ENCODE data around the gene CAPZA2. TPM values are rescaled to one million over a fixed set of nuclear protein-coding genes. Genes with fewer than 3 reads are reported as not detected.

CAPZA2 gene
- total and polyA plus RNA-seq, 9 of the 15 experiments (the other 6 are each of a cell fraction or from before 2014, with no cell fraction given), result 67.0 to 524 (median 176) TPM

DNA sequence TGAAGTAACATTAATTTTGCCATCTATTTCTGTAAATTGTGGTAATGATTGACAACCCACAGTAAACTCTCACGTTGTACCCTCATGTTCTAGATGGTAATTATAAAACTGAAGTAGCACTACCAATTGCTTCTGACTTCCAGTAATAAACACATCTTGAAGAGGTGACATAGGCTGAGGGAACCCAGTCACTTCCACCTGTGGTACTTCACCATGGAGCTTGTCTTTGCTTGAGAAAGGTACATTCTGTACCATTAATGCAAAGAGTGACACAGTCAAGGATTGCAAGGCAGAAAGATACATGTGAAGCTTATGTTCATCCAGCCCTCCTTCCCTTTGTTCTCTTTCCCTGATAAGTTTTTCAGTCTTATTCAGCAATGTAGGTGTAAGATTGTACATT lies 11.2 kb downstream of the CAPZA2 start:
- Histone ChIP-seq H3K4me3 (no peak overlapping the region), H3K27me3 (ENCODE audit: control insufficient read depth in 2 of 2, insufficient read depth in 2 of 2, low read length in 2 of 2) (no peaks in the 10 kb centered on the region), H3K4me1 (replicated peaks in 1 of 2; ENCODE audit: control insufficient read depth in 2 of 2, insufficient read depth in 2 of 2, low read length in 2 of 2) (peaks cover 18 to 53% of the 10 kb centered on the region in 2 experiments), H3K9ac (ENCODE audit: insufficient read depth in 1 of 2, low read depth in 2 of 2, low read length in 2 of 2) (no peak overlapping the region), H2AFZ (ENCODE audit: low read depth, low read length) (no peak overlapping the region), H3K79me2 (ENCODE audit: control insufficient read depth, insufficient read depth, low read length) (peaks cover 90% of the 10 kb centered on the region), H3K36me3 (ENCODE audit: control insufficient read depth, insufficient read depth, low read length) (peaks cover 27% of the 10 kb centered on the region), H3K27ac (ENCODE audit: extremely low read depth, low read depth, low read length) (no peak overlapping the region), H3K4me2 (ENCODE audit: insufficient read depth, low read length) (no peak overlapping the region), H4K20me1 (replicated peaks; ENCODE audit: control insufficient read depth, insufficient read depth, low read length) (peaks cover 56% of the 10 kb centered on the region), H3K9me1 (ENCODE audit: control insufficient read depth, insufficient read depth, low read length) (peaks cover 3% of the 10 kb centered on the region), H3K9me3 (replicated peaks; ENCODE audit: control insufficient read depth, insufficient read depth, low read depth, low read length) (no peaks in the 10 kb centered on the region)
- ATAC-seq (no peak), DNase-seq (ENCODE audit: extremely low read depth in 1 of 4, low spot score in 3 of 4) (no peak), FAIRE-seq (no peak)
- ChIA-PET POLR2A (interaction anchor here (1.6 kb wide), 1 partner anchor 10 kb away, joined by 6 read pairs; no protein-coding TSS in a partner anchor), CTCF (ENCODE audit: low intra/inter-chr PET ratio) (no interaction called here)
- TF ChIP-seq, protein P1, sequence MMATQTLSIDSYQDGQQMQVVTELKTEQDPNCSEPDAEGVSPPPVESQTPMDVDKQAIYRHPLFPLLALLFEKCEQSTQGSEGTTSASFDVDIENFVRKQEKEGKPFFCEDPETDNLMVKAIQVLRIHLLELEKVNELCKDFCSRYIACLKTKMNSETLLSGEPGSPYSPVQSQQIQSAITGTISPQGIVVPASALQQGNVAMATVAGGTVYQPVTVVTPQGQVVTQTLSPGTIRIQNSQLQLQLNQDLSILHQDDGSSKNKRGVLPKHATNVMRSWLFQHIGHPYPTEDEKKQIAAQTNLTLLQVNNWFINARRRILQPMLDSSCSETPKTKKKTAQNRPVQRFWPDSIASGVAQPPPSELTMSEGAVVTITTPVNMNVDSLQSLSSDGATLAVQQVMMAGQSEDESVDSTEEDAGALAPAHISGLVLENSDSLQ (IDR thresholded peaks at IDR 0.05), result peak; percentile 41
- TF ChIP-seq TCF7 (IDR thresholded peaks at IDR 0.05; ENCODE audit: borderline replicate concordance), result no peak
- BruUV-seq (replicated peaks), result no TSS peak
- intact Hi-C loops (cut with micrococcal nuclease) (no loop called here), in situ Hi-C loops (cut with MboI) (no loop called here)
- whole genome bisulfite sequencing (ENCODE audit: insufficient coverage, low coverage, missing lambda C conversion rate), result 15% methylated on average over 1 of the region's 1 CpG

DNA sequence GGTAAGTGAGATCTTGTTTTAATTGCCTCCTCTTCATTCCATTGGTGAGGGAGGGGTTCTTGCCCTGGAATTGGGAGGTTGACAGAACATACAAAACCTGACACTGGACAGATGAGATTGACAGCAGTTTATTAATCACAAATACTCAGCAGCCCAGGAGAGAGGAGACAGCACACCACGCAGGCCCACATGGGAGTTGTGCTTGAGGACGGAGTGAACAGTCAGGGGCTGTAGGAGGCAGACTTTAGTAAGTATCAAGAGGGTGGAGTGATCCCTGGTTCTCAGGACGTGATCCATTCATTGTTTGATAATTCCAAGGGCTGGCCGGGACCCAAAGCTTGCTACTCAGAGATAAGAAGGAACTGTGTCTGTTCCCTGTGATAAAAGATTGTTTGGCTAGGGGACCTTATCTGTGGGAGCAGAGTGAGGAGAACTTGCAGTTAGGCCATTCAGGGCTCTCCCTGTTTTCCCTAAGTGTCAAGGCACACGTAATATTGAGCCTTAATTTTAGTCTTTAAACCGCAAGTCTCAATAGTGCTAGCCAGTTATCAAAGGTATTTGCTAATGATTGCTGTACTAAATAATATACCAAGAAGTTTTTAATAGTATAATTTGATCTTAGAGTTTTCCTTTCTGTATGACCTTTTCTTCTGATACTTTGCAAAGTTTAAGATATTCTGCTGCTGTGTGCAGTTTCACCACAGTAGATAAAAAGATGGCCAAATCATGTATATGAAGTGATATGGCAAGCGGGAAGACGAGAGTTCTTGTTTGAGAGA lies 14.5 kb downstream of the CAPZA2 start:
- FAIRE-seq (peak; percentile 99), ATAC-seq (peak; percentile 99), DNase-seq (ENCODE audit: extremely low read depth in 1 of 4, low spot score in 3 of 4) (peak; percentile 88 to 99 (median 92))
- no peaks in the 10 kb centered on the region for H3K9me3 ChIP-seq (replicated peaks; ENCODE audit: control insufficient read depth, insufficient read depth, low read depth, low read length)
- peak overlapping the region in 1 of 2 experiments; percentile 9; a peak in 2 of 4 replicates for H3K9ac ChIP-seq (ENCODE audit: insufficient read depth in 1 of 2, low read depth in 2 of 2, low read length in 2 of 2)
- H3K4me1 ChIP-seq (replicated peaks in 1 of 2; ENCODE audit: control insufficient read depth in 2 of 2, insufficient read depth in 2 of 2, low read length in 2 of 2), result peaks cover 14 to 34% of the 10 kb centered on the region in 2 experiments
- peak overlapping the region; percentile 61 for H3K4me2 ChIP-seq (ENCODE audit: insufficient read depth, low read length)
- H2AFZ ChIP-seq (ENCODE audit: low read depth, low read length), result no peak overlapping the region
- peaks cover 3% of the 10 kb centered on the region for H3K9me1 ChIP-seq (ENCODE audit: control insufficient read depth, insufficient read depth, low read length)
- no peak overlapping the region; the same call in 1 of the 2 replicates for H3K4me3 ChIP-seq
- intact Hi-C loops (cut with micrococcal nuclease) (loop anchor here (1.0 to 5.0 kb wide), 6 partner anchors 15 to 665 kb away; partner anchors contain the start of genes CAPZA2 and TES), in situ Hi-C loops (cut with MboI) (no loop called here)
- peaks cover 29% of the 10 kb centered on the region for H4K20me1 ChIP-seq (replicated peaks; ENCODE audit: control insufficient read depth, insufficient read depth, low read length)
- peak overlapping the region; percentile 64 for H3K27ac ChIP-seq (ENCODE audit: extremely low read depth, low read depth, low read length)
- no peaks in the 10 kb centered on the region for H3K27me3 ChIP-seq (ENCODE audit: control insufficient read depth in 2 of 2, insufficient read depth in 2 of 2, low read length in 2 of 2)
- peaks cover 82% of the 10 kb centered on the region for H3K79me2 ChIP-seq (ENCODE audit: control insufficient read depth, insufficient read depth, low read length)
- ChIA-PET CTCF (ENCODE audit: low intra/inter-chr PET ratio) (no interaction called here), POLR2A (interaction anchor here (0.8 to 2.0 kb wide), 6 partner anchors 8 to 40 kb away, joined by 3 to 10 read pairs (median 3); no protein-coding TSS in a partner anchor)
- 1% methylated on average over 8 of the region's 8 CpGs for WGBS (ENCODE audit: insufficient coverage, low coverage, missing lambda C conversion rate)
- peaks cover 24% of the 10 kb centered on the region for H3K36me3 ChIP-seq (ENCODE audit: control insufficient read depth, insufficient read depth, low read length)
- BruUV-seq (replicated peaks), result no TSS peak
- no peak for TF ChIP-seq SUPT5H (IDR thresholded peaks at IDR 0.05)
- TF ChIP-seq SMARCA5 (IDR thresholded peaks at IDR 0.05), result no peak
- no peak for TF ChIP-seq SLC30A9 (CRISPR knock-in tag; IDR thresholded peaks at IDR 0.05)
- peak; percentile 76 for TF ChIP-seq ZNF316 (IDR thresholded peaks at IDR 0.05)
- peak; percentile 55 for TF ChIP-seq TBP (optimal IDR thresholded peaks at IDR 0.05; ENCODE audit: low read depth, low read length)
- peak; percentile 44 to 91; a peak in 3 of 4 replicates for TF ChIP-seq HDAC1 (IDR thresholded peaks at IDR 0.05)
- TF ChIP-seq ZNF584 (CRISPR knock-in tag; IDR thresholded peaks at IDR 0.05; ENCODE audit: low read depth), result peak; percentile 99
- TF ChIP-seq, protein P2, sequence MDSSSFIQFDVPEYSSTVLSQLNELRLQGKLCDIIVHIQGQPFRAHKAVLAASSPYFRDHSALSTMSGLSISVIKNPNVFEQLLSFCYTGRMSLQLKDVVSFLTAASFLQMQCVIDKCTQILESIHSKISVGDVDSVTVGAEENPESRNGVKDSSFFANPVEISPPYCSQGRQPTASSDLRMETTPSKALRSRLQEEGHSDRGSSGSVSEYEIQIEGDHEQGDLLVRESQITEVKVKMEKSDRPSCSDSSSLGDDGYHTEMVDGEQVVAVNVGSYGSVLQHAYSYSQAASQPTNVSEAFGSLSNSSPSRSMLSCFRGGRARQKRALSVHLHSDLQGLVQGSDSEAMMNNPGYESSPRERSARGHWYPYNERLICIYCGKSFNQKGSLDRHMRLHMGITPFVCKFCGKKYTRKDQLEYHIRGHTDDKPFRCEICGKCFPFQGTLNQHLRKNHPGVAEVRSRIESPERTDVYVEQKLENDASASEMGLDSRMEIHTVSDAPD (CRISPR knock-in tag; IDR thresholded peaks at IDR 0.05), result no peak
- TF ChIP-seq GABPB1 (CRISPR knock-in tag; IDR thresholded peaks at IDR 0.05), result peak; percentile 73
- no peak for TF ChIP-seq EGR1 (conservative IDR thresholded peaks at IDR 0.05)
- peak; percentile 80; the same call in 1 of the 2 replicates for TF ChIP-seq ZNF263 (CRISPR knock-in tag; IDR thresholded peaks at IDR 0.05; ENCODE audit: borderline replicate concordance)

All from K562 (cell line).